Thoracic aorta (tissue), 2 donors: ENCODE measurements around the gene CDK18. TPM values are rescaled to one million over a fixed set of nuclear protein-coding genes. Genes with fewer than 3 reads are reported as not detected.

Source experiments
- ATAC-seq: fragments of 150-250 bp; one replicate; pipeline ENCODE4 v1.8.0; 2017; ENCODE audit warnings: low read depth; ENCODE audit not compliant: insufficient number of reproducible peaks, low FRiP score
- DNase-seq: peaks from one replicate; pipeline ENCODE4 v3.0.0-alpha.2; 2020; ENCODE audit warnings: low spot score
- H3K27ac ChIP-seq, 2 donors: fragments of 200-600 bp; sonication (generic); 1 replicate in 1 of 2; 2 replicates in 1 of 2; pipeline ENCODE4 v1.5.1; 2016; ENCODE audit warnings: mild to moderate bottlenecking in 2 of 2, moderate library complexity in 2 of 2
- H3K27me3 ChIP-seq: fragments of 200-600 bp; sonication (generic); replicated peaks from 2 replicates; pipeline ENCODE4 v1.6.0; 2016; ENCODE audit warnings: mild to moderate bottlenecking; ENCODE audit not compliant: insufficient read depth
- H3K36me3 ChIP-seq: fragments of 200-600 bp; sonication (generic); one replicate; pipeline ENCODE4 v1.5.1; 2016
- H3K4me1 ChIP-seq, 2 donors: fragments of 200-600 bp; sonication (generic); 1 replicate in 1 of 2; 2 replicates in 1 of 2; pipeline versions ENCODE4 v1.5.1 to v1.6.0; 2016; ENCODE audit warnings: low read depth in 2 of 2, mild to moderate bottlenecking in 1 of 2; ENCODE audit not compliant: control insufficient read depth in 1 of 2
- H3K4me3 ChIP-seq: fragments of 200-600 bp; sonication (generic); 2 replicates; pipeline ENCODE4 v1.5.1; 2016; ENCODE audit warnings: mild to moderate bottlenecking
- H3K9me3 ChIP-seq: fragments of 200-600 bp; sonication (generic); 2 replicates; pipeline ENCODE4 v1.5.1; 2016
- CTCF ChIP-seq: fragments of 200-600 bp; sonication (generic); IDR thresholded peaks from one replicate; pipeline ENCODE4 v1.5.1; 2019; ENCODE audit warnings: antibody characterized with exemption
- total RNA-seq, 2 donors: library from RNA; depleted of rRNA; stranded (reverse); fragments of >200 nt; gene quantifications; one replicate each; pipeline versions ENCODE4 v1.1.0 to v1.2.3, GENCODE V29; 2016

Gene CDK18
- total RNA-seq, 2 donors from 2014 or later: 18.6 to 35.2 TPM

- peaks cover 3% of the 10 kb centered on the region for H3K27me3 ChIP-seq
These were observed 31.6 kb upstream of the CDK18 start for GRCh38 chr1:205472737-205473441.

GRCh38 chr1:205473475-205473874 lies 31.0 kb upstream of the CDK18 start:
- Histone ChIP-seq H3K9me3 (no peaks in the 10 kb centered on the region), H3K4me1 (peaks cover 3 to 10% of the 10 kb centered on the region in 2 donors), H3K27ac (no peak overlapping the region), H3K4me3 (no peak overlapping the region), H3K27me3 (peaks cover 3% of the 10 kb centered on the region), H3K36me3 (no peaks in the 10 kb centered on the region)
- ATAC-seq (no peak), DNase-seq (no peak)
- no peak for TF ChIP-seq CTCF

More at GRCh38 chr1:205472737-205473441, 31.6 kb upstream of the CDK18 start:
- Histone ChIP-seq H3K4me3 (no peak overlapping the region), H3K9me3 (no peaks in the 10 kb centered on the region), H3K27ac (no peak overlapping the region), H3K36me3 (no peaks in the 10 kb centered on the region), H3K4me1 (peaks cover 3 to 5% of the 10 kb centered on the region in 2 donors)
- DNase-seq (no peak), ATAC-seq (no peak)
- TF ChIP-seq CTCF: no peak

GRCh38 chr1:205473966-205474365 lies 30.5 kb upstream of the CDK18 start:
- H3K36me3 ChIP-seq: no peaks in the 10 kb centered on the region

GRCh38 chr1:205474571-205474970 lies 29.9 kb upstream of the CDK18 start:
- peaks cover 3 to 10% of the 10 kb centered on the region in 2 donors for H3K4me1 ChIP-seq
- ATAC-seq: no peak
- no peaks in the 10 kb centered on the region for H3K9me3 ChIP-seq
- H3K27ac ChIP-seq: no peak overlapping the region
- H3K4me3 ChIP-seq: no peak overlapping the region
- H3K36me3 ChIP-seq: no peaks in the 10 kb centered on the region
- peaks cover 3% of the 10 kb centered on the region for H3K27me3 ChIP-seq
- DNase-seq: no peak
- no peak for TF ChIP-seq CTCF

More at GRCh38 chr1:205473966-205474365, 30.5 kb upstream of the CDK18 start:
- no peak for TF ChIP-seq CTCF
- no peak overlapping the region for H3K27ac ChIP-seq
- H3K4me1 ChIP-seq: peaks cover 3 to 10% of the 10 kb centered on the region in 2 donors
- H3K9me3 ChIP-seq: no peaks in the 10 kb centered on the region
- DNase-seq (no peak), ATAC-seq (no peak)
- H3K4me3 ChIP-seq: no peak overlapping the region
- H3K27me3 ChIP-seq: peaks cover 3% of the 10 kb centered on the region

GRCh38 chr1:205475855-205476254 lies 28.6 kb upstream of the CDK18 start:
- Histone ChIP-seq H3K27ac (no peak overlapping the region), H3K4me3 (no peak overlapping the region), H3K4me1 (peaks cover 3 to 10% of the 10 kb centered on the region in 2 donors), H3K36me3 (no peaks in the 10 kb centered on the region), H3K27me3 (peaks cover 3% of the 10 kb centered on the region), H3K9me3 (no peaks in the 10 kb centered on the region)
- no peak for TF ChIP-seq CTCF
- DNase-seq (no peak), ATAC-seq (no peak)
